Motor neuron (in vitro differentiated cells): ENCODE results near the gene CDH2. TPM values are rescaled to one million over a fixed set of nuclear protein-coding genes. Genes with fewer than 3 reads are reported as not detected.

Experiments used
- ATAC-seq, 8 experiments: fragments of 200-7000 bp; cut with Tn5 transposase; replicated peaks in 6 of 8; 2 replicates each; pipeline ENCODE4 v1.8.0; 2021; ENCODE audit warnings: mild to moderate bottlenecking in 8 of 8, moderate library complexity in 8 of 8
- H3K27ac ChIP-seq, 2 donors: fragments of 250-450 bp; sonication (Bioruptor Pico); 2 replicates each; pipeline ENCODE4 v1.9.0; 2021; ENCODE audit warnings: antibody characterized with exemption in 2 of 2, mild to moderate bottlenecking in 2 of 2, moderate library complexity in 1 of 2
- H3K4me1 ChIP-seq, 2 donors: fragments of 250-450 bp; sonication (Bioruptor Pico); replicated peaks in 1 of 2; 2 replicates each; pipeline ENCODE4 v1.6.1; 2021; ENCODE audit warnings: antibody characterized with exemption in 2 of 2, mild to moderate bottlenecking in 2 of 2, moderate library complexity in 1 of 2
- H3K4me3 ChIP-seq, 5 donors: fragments of 250-450 bp; sonication (Bioruptor Pico); 2 replicates each; pipeline ENCODE4 v1.9.0; 2021; ENCODE audit warnings: antibody characterized with exemption in 5 of 5, mild to moderate bottlenecking in 5 of 5, moderate library complexity in 4 of 5
- WGBS, 10 experiments: fragments of 450-650 bp; shearing (Covaris generic); methylation state at CpG; one replicate each; pipeline ENCODE4 v1.0.0; 2022; 5-methylcytosine and 5-hydroxymethylcytosine counted together
- in situ Hi-C, 9 experiments: fragments of 400-800 bp; cut with MboI; loops; one replicate each; pipeline ENCODE4 v1.15.0; 2021; ENCODE audit warnings: low sequenced_read_pairs in 9 of 9, low pct_unique_long_range_greater_than_20kb in 2 of 9; ENCODE audit not compliant: unreplicated experiment in 9 of 9
- total RNA-seq, 8 experiments: library from RNA; unstranded; fragments of 300-600 nt; gene quantifications; 2 replicates each; pipeline versions ENCODE4 v1.2.3 to v1.2.4, GENCODE V29; 2022

Gene CDH2
- total RNA-seq = 100 to 1,000 TPM in 2 of 8 experiments, 10 to 100 TPM in 4, 1 to 10 TPM in 1, under 1 TPM in 1; 0.10 to 181 (median 82.6) TPM

GRCh38 chr18:28176948-28177827 is at the start of gene CDH2:
CDH2 (minus strand) TSS chr18:28177130; CDS start chr18:28177022, 108 bp downstream.
- Histone ChIP-seq H3K4me3 (peak within 1 kb of the TSS; percentile 80 to 100 (median 90)), H3K4me1 (peaks cover 0 to 12% of the 10 kb centered on the region in 2 donors), H3K27ac (peak within 1 kb of the TSS; percentile 95 to 96)
- ATAC-seq = peak; percentile 54 to 68 (median 60)
- 3% methylated on average over 6 of the region's 105 CpGs; no CpG with 5 or more reads in 9 of the 10 experiments for WGBS, 10 experiments
- in situ Hi-C loops = loop anchor here in 1 of 9 experiments (25.0 kb wide), 1 partner anchor 390 kb away; no protein-coding TSS in a partner anchor

DNA sequence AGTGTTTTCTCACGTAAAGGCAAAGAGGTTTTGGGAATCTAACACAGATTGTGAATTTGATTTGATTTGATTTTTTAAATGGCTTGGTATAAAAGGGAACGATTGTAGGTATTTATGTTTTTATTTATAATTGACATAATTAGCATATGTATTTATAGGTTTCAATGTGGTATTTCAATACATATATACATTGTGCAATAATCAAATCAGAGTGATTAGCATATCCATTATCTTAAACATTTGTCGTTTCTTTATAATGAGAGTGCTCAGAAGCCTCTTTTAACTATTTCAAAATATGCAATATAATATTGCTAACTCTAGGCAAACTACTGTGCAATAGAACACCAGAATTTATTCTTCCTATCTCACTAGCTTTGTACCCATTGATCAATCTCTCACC is 35.1 kb upstream of the CDH2 start:
- ATAC-seq = no peak
- Histone ChIP-seq H3K4me1 (no peaks in the 10 kb centered on the region), H3K27ac (no peak overlapping the region), H3K4me3 (no peak overlapping the region)
- 28 to 100% (median 80%) methylated on average over 1 to 3 of the region's 3 CpGs; no CpG with 5 or more reads in 1 of the 10 experiments for WGBS, 10 experiments
- in situ Hi-C loops = no loop called here

DNA sequence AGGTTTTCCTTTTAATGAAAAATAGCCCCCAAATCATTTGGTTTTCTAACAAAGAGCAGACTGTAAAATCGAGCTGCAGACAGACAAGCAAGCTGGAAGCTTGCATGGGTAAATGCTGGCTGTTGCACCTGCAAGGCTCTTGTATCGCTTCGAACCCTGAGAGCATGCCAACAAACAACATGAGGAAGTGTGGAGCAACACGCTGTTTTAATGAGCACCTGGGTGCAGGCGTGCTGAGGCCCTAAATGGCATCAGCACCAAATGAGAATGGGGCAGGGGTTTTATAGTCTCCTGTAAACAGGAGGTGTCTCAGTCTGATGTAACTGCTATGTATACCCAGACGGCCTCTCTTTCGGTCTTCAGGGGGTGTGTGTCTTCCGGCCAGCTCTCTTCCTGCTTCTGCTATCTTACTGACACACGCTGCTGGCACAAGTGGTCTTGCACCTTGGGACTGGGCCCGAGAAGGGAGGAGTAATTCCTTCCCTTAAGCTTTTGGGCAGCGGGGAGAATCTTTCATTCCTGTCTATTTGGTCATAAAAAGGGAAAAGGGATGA is 31.9 kb upstream of the CDH2 start:
- Histone ChIP-seq H3K4me3 (no peak overlapping the region), H3K27ac (no peak overlapping the region), H3K4me1 (no peaks in the 10 kb centered on the region)
- in situ Hi-C loops = no loop called here
- WGBS, 10 experiments = 43 to 92% (median 85%) methylated on average over 3 to 8 of the region's 11 CpGs; no CpG with 5 or more reads in 1 of the 10 experiments
- no peak for ATAC-seq

DNA sequence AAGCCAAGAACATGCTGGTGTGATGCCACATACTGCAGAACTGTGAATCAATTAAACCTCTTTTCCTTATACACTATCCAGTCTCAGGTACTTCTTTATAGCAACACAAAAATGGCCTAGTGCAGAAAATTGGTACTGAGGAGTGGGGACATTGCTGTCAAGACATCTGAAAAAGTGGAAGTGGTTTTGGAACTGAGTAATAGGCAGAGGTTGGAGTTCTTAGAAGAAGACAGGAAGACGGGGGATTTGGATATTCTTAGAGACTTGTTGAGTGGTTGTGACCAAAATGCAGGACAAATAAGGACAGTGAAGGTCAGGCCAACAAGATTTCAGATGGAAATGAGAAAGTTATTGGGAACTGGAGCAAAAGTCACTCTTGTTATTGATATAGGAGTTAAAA is 31.3 kb upstream of the CDH2 start:
- in situ Hi-C loops = no loop called here
- WGBS, 10 experiments = 0 to 88% (median 78%) methylated on average over 1 of the region's 1 CpG; no CpG with 5 or more reads in 3 of the 10 experiments
- H3K27ac ChIP-seq = no peak overlapping the region
- no peaks in the 10 kb centered on the region for H3K4me1 ChIP-seq
- no peak overlapping the region for H3K4me3 ChIP-seq
- ATAC-seq = no peak

- in situ Hi-C loops = no loop called here
- H3K4me3 ChIP-seq = no peak overlapping the region
- WGBS, 10 experiments = 0 to 100% (median 79%) methylated on average over 1 of the region's 1 CpG; no CpG with 5 or more reads in 4 of the 10 experiments
- no peak for ATAC-seq
- H3K4me1 ChIP-seq = no peaks in the 10 kb centered on the region
- H3K27ac ChIP-seq = no peak overlapping the region
These were observed 27.2 kb upstream of the CDH2 start for GRCh38 chr18:28204154-28204553.

DNA sequence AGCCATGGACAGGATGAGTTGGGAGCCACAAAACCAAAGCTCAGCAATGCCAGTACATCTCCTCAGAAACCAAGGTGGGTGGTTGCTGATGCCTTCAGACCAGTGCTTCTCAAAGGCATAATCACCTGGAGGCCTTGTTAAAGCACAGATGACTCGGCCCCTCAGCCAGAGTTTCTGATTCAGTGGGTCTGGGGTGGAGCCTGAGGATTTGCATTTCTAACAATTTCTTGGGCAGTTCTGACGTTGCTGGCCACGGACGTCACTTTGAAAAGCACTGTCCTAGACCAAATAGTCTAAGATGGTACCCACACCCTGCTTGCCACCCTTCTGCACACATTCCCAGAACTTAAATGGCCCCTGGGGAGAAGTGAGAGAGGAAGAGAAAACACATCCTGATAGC is 24.1 kb upstream of the CDH2 start:
- Histone ChIP-seq H3K4me3 (no peak overlapping the region), H3K4me1 (no peaks in the 10 kb centered on the region), H3K27ac (no peak overlapping the region)
- WGBS, 10 experiments = 83 to 100% (median 92%) methylated on average over 1 to 4 of the region's 4 CpGs; no CpG with 5 or more reads in 6 of the 10 experiments
- in situ Hi-C loops = no loop called here
- peak in 1 of 8 experiments; percentile 43 for ATAC-seq

DNA sequence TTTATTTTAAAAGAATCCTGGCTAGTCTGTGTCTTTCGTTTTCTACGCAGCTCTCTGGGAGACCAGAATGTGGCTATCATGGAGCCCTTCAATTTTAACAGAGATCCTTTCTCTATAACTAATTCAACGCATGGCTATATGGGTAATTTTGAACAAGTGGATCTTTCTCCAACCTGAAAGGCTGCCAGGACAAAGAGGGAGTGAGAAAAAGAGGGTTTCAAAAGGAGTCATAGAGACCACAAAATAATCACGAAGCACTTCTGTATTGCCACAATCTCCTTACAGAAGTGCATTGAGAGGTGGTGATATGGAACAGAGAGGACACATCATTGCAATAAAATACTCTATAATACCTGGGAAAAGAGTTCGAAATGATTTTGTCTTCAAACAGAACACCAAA is 21.7 kb upstream of the CDH2 start:
- 70 to 93% (median 83%) methylated on average over 2 to 5 of the region's 5 CpGs for WGBS, 10 experiments
- ATAC-seq = peak in 2 of 8 experiments; percentile 32 to 52
- H3K27ac ChIP-seq = no peak overlapping the region
- no peak overlapping the region for H3K4me3 ChIP-seq
- no peaks in the 10 kb centered on the region for H3K4me1 ChIP-seq
- in situ Hi-C loops = loop anchor here in 1 of 9 experiments (25.0 kb wide), 1 partner anchor 411 kb away; no protein-coding TSS in a partner anchor

GRCh38 chr18:28193177-28193778 is 16.3 kb upstream of the CDH2 start:
- ATAC-seq = no peak
- in situ Hi-C loops = loop anchor here in 1 of 9 experiments (25.0 kb wide), 1 partner anchor 406 kb away; no protein-coding TSS in a partner anchor
- WGBS, 10 experiments = 42 to 100% (median 94%) methylated on average over 2 to 5 of the region's 6 CpGs; no CpG with 5 or more reads in 1 of the 10 experiments
- Histone ChIP-seq H3K4me3 (no peak overlapping the region), H3K27ac (no peak overlapping the region), H3K4me1 (no peaks in the 10 kb centered on the region)

DNA sequence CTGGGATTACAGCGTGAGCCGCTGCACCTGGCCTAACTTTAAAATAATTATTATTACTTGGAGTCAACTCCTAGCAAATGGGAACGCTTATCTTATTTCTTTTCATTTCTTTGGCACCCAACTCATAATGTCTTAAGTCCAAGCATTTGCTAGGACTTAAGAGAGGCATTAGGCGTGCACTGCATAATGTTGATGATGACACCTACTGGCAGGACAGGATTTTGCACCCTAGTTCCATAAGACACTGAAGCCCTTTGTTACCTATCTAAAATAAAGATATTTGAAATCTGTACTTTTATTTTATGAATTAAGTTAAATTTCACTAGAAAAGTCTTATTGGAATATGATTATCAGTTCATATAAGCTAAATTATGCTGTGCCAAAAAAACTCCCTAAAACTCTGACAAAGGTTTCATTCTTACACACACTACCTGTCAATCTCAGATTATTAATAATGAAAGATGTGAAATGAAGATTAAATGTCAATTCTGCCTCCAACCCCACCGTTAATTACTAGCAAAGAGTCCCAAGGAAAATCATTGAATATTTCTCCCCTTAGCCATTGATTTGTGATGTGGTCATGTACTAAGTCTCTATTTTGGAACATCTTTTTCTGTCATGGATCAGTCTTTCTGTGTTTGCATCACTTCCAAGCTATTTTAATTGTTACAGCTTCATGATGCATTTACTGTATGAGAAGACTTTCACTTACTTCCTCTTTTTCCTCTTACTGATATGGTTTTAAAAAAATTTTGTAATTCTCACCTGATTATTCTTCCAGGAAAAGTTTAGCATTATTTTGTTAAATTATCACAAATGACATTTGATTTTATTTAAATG is 12.7 kb upstream of the CDH2 start:
- H3K4me3 ChIP-seq = no peak overlapping the region
- 0 to 100% (median 51%) methylated on average over 1 to 5 of the region's 5 CpGs for WGBS, 10 experiments
- H3K4me1 ChIP-seq = no peaks in the 10 kb centered on the region
- in situ Hi-C loops = loop anchor here in 1 of 9 experiments (25.0 kb wide), 1 partner anchor 402 kb away; no protein-coding TSS in a partner anchor
- H3K27ac ChIP-seq = no peak overlapping the region
- peak in 3 of 8 experiments; percentile 58 to 81 (median 78) for ATAC-seq

DNA sequence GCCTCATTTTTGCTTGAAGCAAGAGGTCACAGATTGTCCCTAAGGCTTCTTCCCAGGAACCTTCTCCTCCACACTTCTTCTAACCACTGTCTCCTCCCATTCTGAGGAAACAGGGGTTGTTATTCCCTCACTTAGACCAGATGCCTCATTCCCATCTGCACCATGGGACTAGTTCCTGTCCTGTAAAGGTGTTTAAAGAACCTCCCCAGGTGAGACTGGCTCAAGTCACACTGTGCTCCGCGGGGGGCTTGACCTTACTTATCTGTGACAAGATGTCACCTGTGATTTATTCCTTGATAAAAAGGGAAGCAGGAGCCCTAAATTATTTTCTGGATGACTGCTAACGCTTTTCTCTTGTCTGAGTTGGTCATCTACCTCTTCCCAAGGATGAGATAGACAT is 8.2 kb upstream of the CDH2 start:
- no peak overlapping the region for H3K4me3 ChIP-seq
- 60 to 100% (median 90%) methylated on average over 1 to 3 of the region's 3 CpGs; no CpG with 5 or more reads in 3 of the 10 experiments for WGBS, 10 experiments
- no peak overlapping the region for H3K27ac ChIP-seq
- ATAC-seq = no peak
- H3K4me1 ChIP-seq = no peaks in the 10 kb centered on the region
- in situ Hi-C loops = loop anchor here in 1 of 9 experiments (25.0 kb wide), 1 partner anchor 398 kb away; no protein-coding TSS in a partner anchor

GRCh38 chr18:28183418-28184078 is 6.6 kb upstream of the CDH2 start:
- no peak for ATAC-seq
- 0 to 100% (median 89%) methylated on average over 1 to 4 of the region's 4 CpGs; no CpG with 5 or more reads in 1 of the 10 experiments for WGBS, 10 experiments
- H3K27ac ChIP-seq = no peak overlapping the region
- no peak overlapping the region for H3K4me3 ChIP-seq
- in situ Hi-C loops = loop anchor here in 1 of 9 experiments (25.0 kb wide), 1 partner anchor 396 kb away; no protein-coding TSS in a partner anchor
- peaks cover 0 to 3% of the 10 kb centered on the region in 2 donors for H3K4me1 ChIP-seq
